PFSK-1 (cell line): ENCODE results near the gene TMEM63A.

Experiments
- FOXP2 ChIP-seq: optimal IDR thresholded peaks from 2 replicates; pipeline ENCODE3; 2011; ENCODE audit warnings: borderline replicate concordance, control low read depth, inconsistent platforms; ENCODE audit not compliant: insufficient read depth; ENCODE audit errors: extremely low read length, extremely low read depth
- POLR2AphosphoS5 ChIP-seq: IDR thresholded peaks from 2 replicates; pipeline ENCODE4 v1.6.1; 2012; ENCODE audit warnings: low read depth, mild to moderate bottlenecking, control low read depth, low read length, moderate library complexity
- REST ChIP-seq, 2 experiments: IDR thresholded peaks; 2 replicates each; pipeline versions ENCODE4 v1.6.1 to v1.8.0; 2011 to 2012; ENCODE audit warnings: low read depth in 2 of 2, low read length in 2 of 2, control low read depth in 1 of 2, inconsistent platforms in 1 of 2, mild to moderate bottlenecking in 1 of 2, moderate library complexity in 1 of 2; ENCODE audit not compliant: insufficient read depth in 1 of 2
- SIN3A ChIP-seq: IDR thresholded peaks from 2 replicates; pipeline ENCODE4 v1.6.1; 2012; ENCODE audit warnings: mild to moderate bottlenecking, low read length, moderate library complexity, borderline replicate concordance; ENCODE audit not compliant: insufficient read depth
- TAF1 ChIP-seq: IDR thresholded peaks from 2 replicates; pipeline ENCODE4 v1.6.1; 2012; ENCODE audit warnings: low read length, control low read depth, borderline replicate concordance; ENCODE audit not compliant: insufficient read depth

The TMEM63A gene

GRCh38 chr1:225859151-225859550 is 23.0 kb downstream of the TMEM63A start:
- TF ChIP-seq POLR2AphosphoS5 (no peak), FOXP2 (no peak), SIN3A (no peak), TAF1 (no peak), REST (IDR thresholded peaks at IDR 0.05; ENCODE audit: insufficient read depth in 1 of 2, low read depth in 2 of 2, low read length in 2 of 2) (no peak)

GRCh38 chr1:225857256-225857655 is 24.9 kb downstream of the TMEM63A start:
- TF ChIP-seq TAF1: no peak
- TF ChIP-seq FOXP2: no peak
- no peak for TF ChIP-seq SIN3A
- no peak for TF ChIP-seq POLR2AphosphoS5
- TF ChIP-seq REST (IDR thresholded peaks at IDR 0.05; ENCODE audit: insufficient read depth in 1 of 2, low read depth in 2 of 2, low read length in 2 of 2): no peak

- TF ChIP-seq SIN3A: no peak
- no peak for TF ChIP-seq TAF1
- no peak for TF ChIP-seq POLR2AphosphoS5
- no peak for TF ChIP-seq REST (IDR thresholded peaks at IDR 0.05; ENCODE audit: insufficient read depth in 1 of 2, low read depth in 2 of 2, low read length in 2 of 2)
- no peak for TF ChIP-seq FOXP2
These were observed 26.5 kb downstream of the TMEM63A start for GRCh38 chr1:225855503-225856300.

- TF ChIP-seq SIN3A (no peak), REST (IDR thresholded peaks at IDR 0.05; ENCODE audit: insufficient read depth in 1 of 2, low read depth in 2 of 2, low read length in 2 of 2) (no peak), POLR2AphosphoS5 (no peak), TAF1 (no peak), FOXP2 (no peak)
These were observed 28.7 kb downstream of the TMEM63A start for GRCh38 chr1:225853441-225853840.
